Measurements from ENCODE around the gene MPRIP.

DNA sequence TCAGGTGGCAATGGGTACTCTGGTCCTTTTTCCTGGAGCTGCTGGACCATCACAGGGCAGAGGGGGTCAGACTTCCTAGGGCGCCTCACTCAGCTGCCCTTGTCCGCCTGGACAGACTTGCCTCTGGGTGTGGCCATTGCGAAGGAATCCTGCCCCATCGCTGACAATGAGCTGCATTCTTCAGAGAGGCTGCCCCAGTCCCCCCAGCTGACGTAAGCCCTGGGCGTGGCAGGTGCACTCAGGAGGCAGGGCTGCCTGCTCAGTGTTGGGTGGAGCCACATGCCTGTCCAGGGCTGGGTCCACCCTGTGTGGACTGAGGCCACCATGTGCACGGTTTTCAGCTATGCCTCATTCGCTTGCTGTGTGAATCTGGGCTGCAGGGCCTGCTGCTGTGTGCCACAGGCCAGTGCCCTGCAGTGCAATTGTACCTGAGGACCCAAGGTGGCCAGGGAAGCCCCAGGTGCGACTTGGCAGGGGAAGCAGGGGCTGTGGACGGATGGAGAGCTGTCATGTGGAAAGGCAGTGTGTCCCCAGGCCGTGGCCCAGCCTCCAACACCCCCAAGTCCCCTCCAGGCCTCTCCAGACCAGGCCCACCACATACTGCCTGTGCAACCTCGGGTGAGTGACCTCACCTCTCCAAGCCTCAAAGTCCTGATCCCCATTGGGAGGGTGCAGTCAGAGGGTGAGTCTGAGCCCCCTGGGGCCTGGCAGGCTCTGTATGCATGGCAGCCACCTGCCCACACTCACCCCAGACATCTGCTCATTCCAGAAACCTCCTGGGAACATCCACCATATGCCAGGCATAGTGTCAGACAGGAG is 14.0 kb upstream of the MPRIP start:
- TF ChIP-seq POLR2A (IDR thresholded peaks at IDR 0.05; ENCODE audit: low read depth, low read length) = no peak
- TF ChIP-seq POLR2AphosphoS5 (IDR thresholded peaks at IDR 0.05; ENCODE audit: low read depth, low read length) = no peak
- no peak for TF ChIP-seq SPI1 (IDR thresholded peaks at IDR 0.05; ENCODE audit: low read depth, low read length)
- no peak for TF ChIP-seq TAF1 (IDR thresholded peaks at IDR 0.05; ENCODE audit: low read depth, low read length)
